SK-N-SH (cell line): ENCODE results near the gene CCDC188. TPM values are rescaled to one million over a fixed set of nuclear protein-coding genes. Genes with fewer than 3 reads are reported as not detected.

Source experiments
- CTCF ChIA-PET: fragments of 300-600, 350-600 bp; formaldehyde crosslinking; extraction: SDS; loops from one replicate; lab custom pipeline; 2021; lab: Yijun Ruan, JAX
- POLR2A ChIA-PET: fragments of 350-600 bp; sonication (Branson Sonifier 250); formaldehyde crosslinking; extraction: SDS; loops from one replicate; lab custom pipeline; 2020; ENCODE audit warnings: antibody characterized with exemption, inconsistent platforms; lab: Yijun Ruan, JAX
- DNase-seq: peaks from one replicate; pipeline ENCODE4 v3.0.0; 2012
- H2AFZ ChIP-seq: fragments of 200-600 bp; sonication (generic); 2 replicates; pipeline ENCODE4 v1.8.1; 2016; ENCODE audit warnings: antibody characterized with exemption, mild to moderate bottlenecking, low read depth
- H3F3A ChIP-seq: fragments of 200-600 bp; sonication (generic); replicated peaks from 2 replicates; pipeline ENCODE3; 2016; ENCODE audit warnings: antibody characterized with exemption, mild to moderate bottlenecking; ENCODE audit not compliant: insufficient read depth
- H3K27ac ChIP-seq, 2 experiments: fragments of 200-500 bp in 1 of 2; fragments of 200-600 bp in 1 of 2; sonication (Bioruptor generic) in 1 of 2; sonication (generic), shearing (Covaris generic) in 1 of 2; 2 replicates each; pipeline versions ENCODE4 v1.5.1 to v1.6.1; 2014 to 2016; ENCODE audit warnings: low read depth in 2 of 2, inconsistent platforms in 1 of 2, low read length in 1 of 2, mild to moderate bottlenecking in 1 of 2, mixed read lengths in 1 of 2
- H3K27me3 ChIP-seq: fragments of 200-600 bp; sonication (generic), shearing (Covaris generic); 2 replicates; pipeline ENCODE4 v1.6.1; 2016; ENCODE audit warnings: mixed run types; ENCODE audit not compliant: insufficient read depth
- H3K36me3 ChIP-seq, 2 experiments: fragments of 200-500 bp in 1 of 2; fragments of 200-600 bp in 1 of 2; sonication (Bioruptor generic) in 1 of 2; sonication (generic) in 1 of 2; replicated peaks in 1 of 2; 2 replicates each; pipeline versions ENCODE3 to v1.5.1; 2014 to 2016; ENCODE audit warnings: low read length in 1 of 2, mild to moderate bottlenecking in 1 of 2; ENCODE audit not compliant: insufficient read depth in 2 of 2, control insufficient read depth in 1 of 2
- H3K4me1 ChIP-seq, 2 experiments: fragments of 200-500 bp in 1 of 2; fragments of 200-600 bp in 1 of 2; sonication (Bioruptor generic) in 1 of 2; sonication (generic), shearing (Covaris generic) in 1 of 2; 2 replicates each; pipeline versions ENCODE4 v1.5.1 to v1.6.1; 2014 to 2016; ENCODE audit warnings: low read depth in 1 of 2, low read length in 1 of 2, mixed run types in 1 of 2; ENCODE audit not compliant: insufficient read depth in 2 of 2, control insufficient read depth in 1 of 2
- H3K4me2 ChIP-seq: fragments of 200-600 bp; sonication (generic), shearing (Covaris generic); 2 replicates; pipeline ENCODE4 v1.6.1; 2017; ENCODE audit warnings: mixed run types
- H3K4me3 ChIP-seq, 2 experiments: fragments of 200-500 bp in 1 of 2; fragments of 200-600 bp in 1 of 2; sonication (Bioruptor generic) in 1 of 2; sonication (generic), shearing (Covaris generic) in 1 of 2; 2 replicates each; pipeline versions ENCODE4 v1.5.1 to v1.8.1; 2014 to 2016; ENCODE audit warnings: low read depth in 2 of 2, inconsistent platforms in 1 of 2, low read length in 1 of 2, mild to moderate bottlenecking in 1 of 2, mixed read lengths in 1 of 2, moderate library complexity in 1 of 2
- H3K79me2 ChIP-seq: fragments of 200-600 bp; sonication (generic); 2 replicates; pipeline ENCODE4 v1.8.1; 2017; ENCODE audit warnings: mild to moderate bottlenecking; ENCODE audit not compliant: insufficient read depth
- H3K9ac ChIP-seq: fragments of 200-600 bp; sonication (generic); 2 replicates; pipeline ENCODE4 v1.6.1; 2017; ENCODE audit warnings: mixed run types
- H3K9me2 ChIP-seq: fragments of 200-600 bp; sonication (generic); 2 replicates; pipeline ENCODE4 v1.6.1; 2017; ENCODE audit warnings: mixed run types
- H3K9me3 ChIP-seq: fragments of 200-600 bp; sonication (generic); 2 replicates; pipeline ENCODE4 v1.6.1; 2017; ENCODE audit warnings: mixed run types, mild to moderate bottlenecking, moderate library complexity
- H4K20me1 ChIP-seq: fragments of 200-600 bp; sonication (generic); 2 replicates; pipeline ENCODE4 v1.6.1; 2017; ENCODE audit warnings: mild to moderate bottlenecking, mixed run types; ENCODE audit not compliant: insufficient read depth
- ELF1 ChIP-seq: IDR thresholded peaks from 2 replicates; pipeline ENCODE4 v1.4.0; 2012
- FOSL2 ChIP-seq: IDR thresholded peaks from 2 replicates; pipeline ENCODE4 v1.4.0; 2012; ENCODE audit warnings: low read depth, mild to moderate bottlenecking, moderate library complexity, borderline replicate concordance
- FOXJ3 ChIP-seq: sonication (generic); formaldehyde crosslinking; IDR thresholded peaks from 2 replicates; pipeline ENCODE4 v1.5.1; 2020; ENCODE audit warnings: mild to moderate bottlenecking, missing genetic modification reagents
- FOXM1 ChIP-seq: IDR thresholded peaks from 2 replicates; pipeline ENCODE4 v1.4.0; 2012; ENCODE audit warnings: low read depth, mild to moderate bottlenecking
- GABPA ChIP-seq: IDR thresholded peaks from 2 replicates; pipeline ENCODE4 v1.4.0; 2012; ENCODE audit warnings: low read depth, mild to moderate bottlenecking
- GATA2 ChIP-seq: sonication (generic); formaldehyde crosslinking; IDR thresholded peaks from 2 replicates; pipeline ENCODE4 v1.5.0; 2020; ENCODE audit warnings: mild to moderate bottlenecking, missing genetic modification reagents
- MEF2A ChIP-seq: IDR thresholded peaks from 2 replicates; pipeline ENCODE4 v1.4.0; 2012; ENCODE audit warnings: low read depth, borderline replicate concordance
- NRF1 ChIP-seq: IDR thresholded peaks from 2 replicates; pipeline ENCODE4 v1.6.1; 2012; ENCODE audit warnings: low read depth, mild to moderate bottlenecking, low read length
- POLR2AphosphoS5 ChIP-seq: IDR thresholded peaks from 2 replicates; pipeline ENCODE4 v1.6.1; 2012; ENCODE audit warnings: low read depth, low read length
- RCOR1 ChIP-seq: fragments of 150-350 bp; IDR thresholded peaks from 2 replicates; pipeline ENCODE4 v1.6.1; 2017; ENCODE audit warnings: antibody characterized with exemption, low read length
- RFX5 ChIP-seq: IDR thresholded peaks from 2 replicates; pipeline ENCODE4 v1.6.1; 2012; ENCODE audit warnings: mild to moderate bottlenecking, improper control_type of control experiment, low read length
- RXRA ChIP-seq: IDR thresholded peaks from 2 replicates; pipeline ENCODE4 v1.4.0; 2012; ENCODE audit warnings: low read depth, mild to moderate bottlenecking, borderline replicate concordance
- TCF12 ChIP-seq: IDR thresholded peaks from 2 replicates; pipeline ENCODE4 v1.4.0; 2012
- YY1 ChIP-seq: IDR thresholded peaks from 2 replicates; pipeline ENCODE4 v1.4.0; 2012; ENCODE audit warnings: low read depth, mild to moderate bottlenecking
- WGBS: methylation state at CpG from one replicate; pipeline ENCODE4 v1.1.6; 2017; ENCODE audit warnings: low lambda C conversion rate; 5-methylcytosine and 5-hydroxymethylcytosine counted together
- polyA plus RNA-seq, 3 experiments: library from polyadenylated mRNA; depleted of rRNA; stranded (reverse); fragments of >200 nt; gene quantifications; 2 replicates each; pipeline ENCODE4 v1.2.3, GENCODE V29; 2012
- TF ChIP-seq, protein P1 (sequence below): fragments of 150-350 bp; IDR thresholded peaks from 2 replicates; pipeline ENCODE4 v1.6.1; 2016; ENCODE audit warnings: mild to moderate bottlenecking, low read depth, low read length
- TF ChIP-seq, protein P2 (sequence below): fragments of 150-350 bp; IDR thresholded peaks from 2 replicates; pipeline ENCODE4 v1.6.1; 2017; ENCODE audit warnings: antibody characterized with exemption, low read length, low read depth, borderline replicate concordance
- TF ChIP-seq, protein P3 (sequence below): fragments of 200-600 bp; sonication (generic); IDR thresholded peaks from 2 replicates; pipeline ENCODE4 v1.6.1; 2017; ENCODE audit warnings: antibody characterized with exemption, mild to moderate bottlenecking, moderate library complexity
- TF ChIP-seq, protein P4 (sequence below): IDR thresholded peaks from 2 replicates; pipeline ENCODE4 v1.4.0; 2012; ENCODE audit warnings: low read depth, borderline replicate concordance

The CCDC188 gene
- polyA plus RNA-seq (2012; rRNA removed): 21.1 and 24.0 TPM in 2 replicates
- polyA plus RNA-seq (2012; cell fraction: cytosol; rRNA removed): 4.4 and 6.7 TPM in 2 replicates
- polyA plus RNA-seq (2012; cell fraction: nucleus; rRNA removed): 141 and 175 TPM in 2 replicates

DNA sequence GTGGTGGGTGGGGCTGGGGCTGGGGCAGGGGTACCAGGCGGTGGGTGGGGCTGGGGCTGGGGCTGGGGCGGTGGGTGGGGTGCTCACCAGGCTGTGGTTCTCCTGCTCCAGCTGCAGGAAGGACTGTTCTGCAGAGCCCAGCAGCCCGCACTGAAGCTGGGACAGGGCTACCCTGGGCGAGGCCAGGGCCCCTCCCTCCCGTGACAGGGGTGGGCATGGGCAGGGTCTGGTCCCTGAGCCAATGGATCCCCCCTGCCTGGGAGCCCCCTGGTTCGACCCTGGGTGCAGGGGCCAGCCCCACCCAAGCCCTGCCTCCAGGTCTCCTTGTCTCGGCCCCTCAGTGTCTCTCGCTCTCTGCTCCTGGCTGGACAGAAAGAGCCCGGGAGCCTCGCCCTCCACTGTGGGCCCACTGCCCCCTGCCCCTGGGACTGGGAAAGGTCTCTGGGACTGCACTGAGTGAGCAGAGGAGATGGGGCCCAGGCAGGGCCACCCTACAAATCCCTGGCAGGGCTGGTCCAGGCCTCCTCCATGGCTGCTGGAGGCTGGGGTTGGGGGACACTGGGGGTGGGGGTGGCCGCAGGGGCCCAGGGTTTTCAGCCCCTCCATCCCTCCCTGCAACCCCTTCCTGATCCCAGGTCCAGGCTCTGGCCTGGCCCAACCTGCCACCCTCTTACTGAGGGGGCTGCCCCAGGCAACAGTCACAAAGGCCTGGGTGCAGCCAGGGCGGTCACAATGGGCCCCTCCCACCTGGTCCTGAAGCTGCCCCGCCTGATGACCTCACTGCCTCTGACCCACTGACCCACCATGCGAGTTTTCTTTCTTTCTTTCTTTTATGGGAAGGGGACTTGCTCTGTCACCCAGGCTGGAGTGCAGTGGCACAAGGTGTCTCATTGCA is at the start of gene CCDC188:
TSS of gene CCDC188 (minus strand) at position 675 of the 895 bp plus-strand sequence. CDS start at position 606, 69 bp downstream.
- ChIA-PET CTCF (no interaction called here), POLR2A (no interaction called here)
- WGBS: no CpG with 5 or more reads among the region's 14 CpGs

DNA sequence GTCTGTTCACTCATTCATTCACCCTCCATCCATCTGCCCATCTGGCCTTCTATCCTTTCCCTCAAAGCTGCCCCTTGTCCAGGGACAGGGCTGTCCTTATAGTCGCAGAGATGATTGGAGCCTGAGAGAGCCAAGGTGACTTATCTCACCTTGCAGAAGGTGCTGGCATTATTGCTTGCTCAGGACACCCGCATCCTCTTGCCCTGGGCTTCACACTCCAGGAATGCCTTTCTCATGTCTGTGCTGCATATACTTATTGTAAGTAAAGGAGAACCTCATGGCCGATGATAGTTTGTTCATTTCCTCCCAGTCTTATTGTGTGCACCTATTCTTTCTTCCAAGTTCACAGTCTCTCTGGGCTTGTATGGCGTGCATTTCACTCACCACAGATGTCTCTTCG is 49.1 kb upstream of the CCDC188 start:
- 66% methylated on average over 5 of the region's 5 CpGs for WGBS
- no peak overlapping the region for H2AFZ ChIP-seq
- no peaks in the 10 kb centered on the region for H3K36me3 ChIP-seq
- H3K9me2 ChIP-seq: no peaks in the 10 kb centered on the region
- no peak overlapping the region for H3K4me2 ChIP-seq
- no peaks in the 10 kb centered on the region for H3K79me2 ChIP-seq
- peaks cover 25% of the 10 kb centered on the region; the same call in 1 of the 2 replicates for H3K27me3 ChIP-seq
- peaks cover 0 to 15% of the 10 kb centered on the region in 2 experiments; a peak in 1 of 4 replicates for H3K4me1 ChIP-seq
- POLR2A ChIA-PET: no interaction called here
- H3K9ac ChIP-seq: no peak overlapping the region
- no peak for DNase-seq
- H3F3A ChIP-seq: no peaks in the 10 kb centered on the region
- H3K27ac ChIP-seq: no peak overlapping the region
- H3K9me3 ChIP-seq: no peaks in the 10 kb centered on the region
- no peaks in the 10 kb centered on the region for H4K20me1 ChIP-seq
- CTCF ChIA-PET: interaction anchor here (1.4 kb wide), 1 partner anchor 43 kb away, joined by 3 read pairs; no protein-coding TSS in a partner anchor
- no peak overlapping the region for H3K4me3 ChIP-seq
- TF ChIP-seq YY1 (no peak), RXRA (no peak), FOXJ3 (CRISPR knock-in tag) (no peak), FOSL2 (no peak), GATA2 (no peak), RCOR1 (no peak), GABPA (no peak), RFX5 (no peak), ELF1 (no peak), TCF12 (no peak), NRF1 (no peak), POLR2AphosphoS5 (no peak), MEF2A (no peak), FOXM1 (no peak)
- TF ChIP-seq, protein P1, sequence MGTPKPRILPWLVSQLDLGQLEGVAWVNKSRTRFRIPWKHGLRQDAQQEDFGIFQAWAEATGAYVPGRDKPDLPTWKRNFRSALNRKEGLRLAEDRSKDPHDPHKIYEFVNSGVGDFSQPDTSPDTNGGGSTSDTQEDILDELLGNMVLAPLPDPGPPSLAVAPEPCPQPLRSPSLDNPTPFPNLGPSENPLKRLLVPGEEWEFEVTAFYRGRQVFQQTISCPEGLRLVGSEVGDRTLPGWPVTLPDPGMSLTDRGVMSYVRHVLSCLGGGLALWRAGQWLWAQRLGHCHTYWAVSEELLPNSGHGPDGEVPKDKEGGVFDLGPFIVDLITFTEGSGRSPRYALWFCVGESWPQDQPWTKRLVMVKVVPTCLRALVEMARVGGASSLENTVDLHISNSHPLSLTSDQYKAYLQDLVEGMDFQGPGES: no peak
- TF ChIP-seq, protein P2, sequence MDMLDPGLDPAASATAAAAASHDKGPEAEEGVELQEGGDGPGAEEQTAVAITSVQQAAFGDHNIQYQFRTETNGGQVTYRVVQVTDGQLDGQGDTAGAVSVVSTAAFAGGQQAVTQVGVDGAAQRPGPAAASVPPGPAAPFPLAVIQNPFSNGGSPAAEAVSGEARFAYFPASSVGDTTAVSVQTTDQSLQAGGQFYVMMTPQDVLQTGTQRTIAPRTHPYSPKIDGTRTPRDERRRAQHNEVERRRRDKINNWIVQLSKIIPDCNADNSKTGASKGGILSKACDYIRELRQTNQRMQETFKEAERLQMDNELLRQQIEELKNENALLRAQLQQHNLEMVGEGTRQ: no peak

More for the DNA sequence above, at the start of gene CCDC188:
- no peak for DNase-seq
- TF ChIP-seq, protein P2: no peak
- no peak for TF ChIP-seq GABPA
- TF ChIP-seq, protein P3, sequence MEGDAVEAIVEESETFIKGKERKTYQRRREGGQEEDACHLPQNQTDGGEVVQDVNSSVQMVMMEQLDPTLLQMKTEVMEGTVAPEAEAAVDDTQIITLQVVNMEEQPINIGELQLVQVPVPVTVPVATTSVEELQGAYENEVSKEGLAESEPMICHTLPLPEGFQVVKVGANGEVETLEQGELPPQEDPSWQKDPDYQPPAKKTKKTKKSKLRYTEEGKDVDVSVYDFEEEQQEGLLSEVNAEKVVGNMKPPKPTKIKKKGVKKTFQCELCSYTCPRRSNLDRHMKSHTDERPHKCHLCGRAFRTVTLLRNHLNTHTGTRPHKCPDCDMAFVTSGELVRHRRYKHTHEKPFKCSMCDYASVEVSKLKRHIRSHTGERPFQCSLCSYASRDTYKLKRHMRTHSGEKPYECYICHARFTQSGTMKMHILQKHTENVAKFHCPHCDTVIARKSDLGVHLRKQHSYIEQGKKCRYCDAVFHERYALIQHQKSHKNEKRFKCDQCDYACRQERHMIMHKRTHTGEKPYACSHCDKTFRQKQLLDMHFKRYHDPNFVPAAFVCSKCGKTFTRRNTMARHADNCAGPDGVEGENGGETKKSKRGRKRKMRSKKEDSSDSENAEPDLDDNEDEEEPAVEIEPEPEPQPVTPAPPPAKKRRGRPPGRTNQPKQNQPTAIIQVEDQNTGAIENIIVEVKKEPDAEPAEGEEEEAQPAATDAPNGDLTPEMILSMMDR: no peak
- no peak for TF ChIP-seq RCOR1
- TF ChIP-seq, protein P4, sequence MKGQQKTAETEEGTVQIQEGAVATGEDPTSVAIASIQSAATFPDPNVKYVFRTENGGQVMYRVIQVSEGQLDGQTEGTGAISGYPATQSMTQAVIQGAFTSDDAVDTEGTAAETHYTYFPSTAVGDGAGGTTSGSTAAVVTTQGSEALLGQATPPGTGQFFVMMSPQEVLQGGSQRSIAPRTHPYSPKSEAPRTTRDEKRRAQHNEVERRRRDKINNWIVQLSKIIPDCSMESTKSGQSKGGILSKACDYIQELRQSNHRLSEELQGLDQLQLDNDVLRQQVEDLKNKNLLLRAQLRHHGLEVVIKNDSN: no peak
- no peak within 1 kb of the TSS for H3K4me3 ChIP-seq
- H4K20me1 ChIP-seq: no peaks in the 10 kb centered on the region
- peaks cover 4% of the 10 kb centered on the region; the same call in 1 of the 2 replicates for H3K79me2 ChIP-seq
- H3K27ac ChIP-seq: no peak within 1 kb of the TSS
- H3K9me2 ChIP-seq: no peaks in the 10 kb centered on the region
- H3K9ac ChIP-seq: no peak within 1 kb of the TSS
- H3K4me2 ChIP-seq: no peak within 1 kb of the TSS
- peaks cover 0 to 2% of the 10 kb centered on the region in 2 experiments for H3K36me3 ChIP-seq
- no peaks in the 10 kb centered on the region for H3K9me3 ChIP-seq
- no peaks in the 10 kb centered on the region for H3K27me3 ChIP-seq
- peaks cover 8% of the 10 kb centered on the region for H3F3A ChIP-seq
- no peak within 1 kb of the TSS for H2AFZ ChIP-seq
- peaks cover 0 to 28% of the 10 kb centered on the region in 2 experiments; a peak in 1 of 4 replicates for H3K4me1 ChIP-seq
